ENCODE results near the gene PLA2G4A.

PLA2G4A gene

DNA sequence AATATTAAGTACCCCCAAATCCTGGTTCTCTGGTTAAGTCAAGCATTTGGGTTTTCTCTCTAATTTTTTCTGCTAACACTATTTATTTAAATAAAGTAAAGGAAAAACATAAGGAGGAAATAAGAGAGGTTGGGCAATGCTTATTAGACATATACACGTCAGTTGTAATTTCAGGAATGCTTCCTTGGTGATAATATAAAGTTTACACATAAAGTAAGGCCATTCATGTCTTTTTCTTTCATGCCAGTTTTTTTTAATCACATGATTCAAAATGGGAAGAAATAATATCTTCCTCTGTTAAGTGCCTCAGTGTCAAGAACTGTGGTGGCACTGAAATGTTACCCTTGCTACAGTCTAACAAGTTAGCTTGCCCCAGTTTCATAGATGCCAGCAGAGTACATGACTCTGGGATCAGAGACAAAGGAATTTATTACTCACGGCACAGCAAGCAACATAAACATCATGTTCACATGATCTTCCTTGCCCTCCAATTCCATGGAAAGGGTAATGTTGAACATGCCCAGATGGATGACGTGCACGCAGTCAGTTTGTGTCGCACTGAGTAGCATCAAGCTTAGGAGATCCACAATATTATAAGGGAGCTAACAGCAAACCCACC is 184.9 kb downstream of the PLA2G4A start:
- no peak for DNase-seq

DNA sequence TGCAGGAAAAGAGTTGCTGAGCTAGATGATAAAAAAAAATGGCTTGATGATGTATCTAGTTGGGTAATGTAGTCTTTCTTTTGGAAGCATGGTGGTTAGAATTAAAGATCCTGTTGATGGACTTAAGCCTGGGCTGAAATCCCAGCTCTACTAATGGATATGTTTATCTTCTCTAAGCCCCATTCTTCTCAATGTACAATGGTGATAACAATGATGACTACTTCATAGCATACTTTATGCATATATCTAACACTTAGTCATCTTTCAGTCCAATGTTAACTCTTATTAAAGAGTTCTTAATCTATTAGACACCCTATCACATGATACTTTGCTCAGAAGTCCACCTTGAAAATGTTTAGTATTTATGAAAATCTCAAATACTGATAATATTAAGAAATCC is 189.5 kb downstream of the PLA2G4A start:
- DNase-seq: no peak

DNA sequence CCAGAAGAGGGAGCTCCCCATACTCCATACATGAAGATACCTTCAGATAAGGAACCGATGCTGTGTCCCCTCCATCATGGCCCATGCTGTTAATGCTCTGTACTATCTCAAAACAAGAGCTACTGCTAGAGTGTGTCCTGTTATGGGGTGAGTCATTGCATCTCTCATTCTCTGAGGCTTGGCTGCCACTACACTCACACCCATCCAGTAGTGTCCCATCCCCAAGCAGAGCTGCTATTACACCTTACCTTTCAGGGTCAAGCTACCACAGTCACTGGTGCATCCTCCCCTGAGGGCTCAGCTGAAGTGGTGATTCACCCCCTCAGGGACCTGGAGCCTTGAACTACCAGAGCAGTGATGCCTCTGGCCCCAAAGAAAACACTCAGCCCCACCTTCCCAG is 198.5 kb downstream of the PLA2G4A start:
- DNase-seq: no peak

DNA sequence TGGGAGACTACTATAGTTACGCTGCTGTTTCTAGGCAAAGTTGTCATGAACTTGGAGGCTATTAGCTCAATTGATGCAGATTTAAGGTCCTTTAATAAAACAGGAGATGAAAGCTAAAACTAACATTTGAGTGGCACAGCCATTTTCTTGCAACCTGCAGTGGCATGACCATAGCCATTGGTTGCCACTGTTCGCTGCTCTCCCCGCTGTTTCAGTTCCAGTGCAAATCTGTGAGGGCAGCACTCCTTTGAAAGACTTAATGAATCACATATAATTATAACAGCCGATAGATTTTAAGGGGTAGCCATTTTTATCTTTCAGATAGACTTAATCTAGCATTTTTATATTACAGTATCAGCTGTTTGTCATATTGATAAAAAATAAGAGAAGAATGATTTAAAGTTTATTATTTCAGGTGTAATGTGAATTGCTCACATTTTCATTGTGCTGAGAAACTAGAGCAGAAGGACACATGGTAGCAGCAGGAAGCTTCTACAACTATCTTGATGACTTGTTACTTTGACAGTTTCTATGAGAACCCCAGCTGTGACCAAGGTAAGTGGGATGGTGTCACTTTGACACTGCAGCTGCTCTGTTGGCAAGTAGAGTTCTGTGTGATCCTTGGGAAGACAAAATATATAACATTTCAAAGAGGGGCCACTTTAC is 203.7 kb downstream of the PLA2G4A start:
- DNase-seq: no peak

DNA sequence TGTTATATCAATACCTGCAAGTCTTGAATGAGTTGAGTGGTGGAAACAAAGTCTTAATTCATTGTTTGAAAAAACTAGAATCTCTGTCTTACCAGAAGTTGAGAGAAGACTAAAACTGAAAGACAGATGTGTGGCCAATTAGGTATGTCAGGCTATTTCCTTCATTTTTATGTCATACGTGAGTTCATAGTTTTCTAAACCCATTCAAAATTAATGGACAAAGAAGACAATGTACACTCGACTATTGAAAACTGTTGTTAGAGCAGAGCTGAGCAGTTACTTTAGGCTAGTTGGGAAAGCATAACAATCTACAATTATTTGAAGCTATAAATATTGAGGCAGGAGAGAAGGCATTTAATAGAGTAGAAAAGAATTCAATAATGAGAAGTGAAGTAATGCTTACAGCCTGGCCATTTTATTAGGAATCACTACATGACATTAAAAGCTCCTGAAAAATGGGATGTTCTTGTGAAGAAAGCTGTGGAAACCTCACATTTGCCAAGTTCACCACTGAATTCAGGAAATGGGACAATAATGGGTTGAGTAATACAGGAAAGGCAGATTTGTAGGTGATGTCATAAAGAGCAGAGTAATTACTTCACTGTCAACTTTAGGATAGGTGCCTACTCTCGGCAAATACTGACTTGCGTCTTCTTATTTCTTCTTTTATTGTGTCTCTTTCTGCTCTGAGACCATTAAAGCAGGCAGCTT is 204.4 kb downstream of the PLA2G4A start:
- DNase-seq: no peak

DNA sequence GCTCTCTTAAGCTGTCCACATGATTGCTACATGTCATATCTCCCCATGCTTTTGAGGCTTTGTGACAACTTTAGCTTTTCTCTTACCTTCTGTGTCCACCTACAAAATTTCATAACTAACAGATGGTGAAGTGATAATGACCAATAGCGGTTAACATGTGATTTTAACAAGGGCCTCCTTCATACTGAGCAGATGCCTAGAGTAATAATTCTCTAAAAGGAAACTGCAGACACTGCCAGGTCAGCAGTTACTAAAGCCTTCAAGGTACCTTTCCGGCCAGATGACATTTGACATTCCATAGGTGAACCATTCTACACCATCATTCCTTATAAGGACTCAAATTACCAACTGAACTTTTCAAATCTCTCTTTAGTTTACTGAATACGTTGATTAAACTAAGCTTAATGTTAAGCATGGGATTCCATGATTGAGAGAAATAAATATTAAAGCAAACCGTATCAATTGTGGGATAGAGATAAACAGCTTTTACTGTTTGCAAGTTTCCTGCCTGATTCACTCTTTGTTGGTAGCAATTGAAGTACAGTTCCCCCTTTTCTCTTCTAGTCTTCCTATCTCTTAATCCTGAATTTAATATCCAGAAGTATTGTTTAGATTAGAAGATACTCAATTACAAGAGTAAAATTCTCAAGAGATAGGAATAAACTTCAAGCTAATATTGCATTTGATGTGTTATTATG is 205.1 kb downstream of the PLA2G4A start:
- DNase-seq: no peak

DNA sequence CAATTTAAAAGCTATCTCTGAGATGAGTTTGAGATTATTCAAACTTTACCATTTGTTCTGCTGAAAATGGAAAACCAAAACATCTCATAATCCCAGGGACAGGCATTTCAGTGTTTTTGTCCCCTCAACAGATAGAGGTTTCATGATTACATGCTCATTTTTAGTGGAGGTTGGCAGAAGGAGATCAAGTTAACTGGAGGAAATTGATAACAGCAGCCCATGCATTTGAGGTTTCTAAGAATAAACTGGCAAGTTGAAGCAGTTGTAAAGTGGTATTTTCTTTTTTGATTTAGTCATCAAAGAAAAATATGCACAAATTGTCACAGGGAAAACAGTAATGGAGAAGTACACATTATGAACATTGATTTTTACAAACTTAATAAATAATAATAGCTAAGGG is 205.8 kb downstream of the PLA2G4A start:
- no peak for DNase-seq

DNA sequence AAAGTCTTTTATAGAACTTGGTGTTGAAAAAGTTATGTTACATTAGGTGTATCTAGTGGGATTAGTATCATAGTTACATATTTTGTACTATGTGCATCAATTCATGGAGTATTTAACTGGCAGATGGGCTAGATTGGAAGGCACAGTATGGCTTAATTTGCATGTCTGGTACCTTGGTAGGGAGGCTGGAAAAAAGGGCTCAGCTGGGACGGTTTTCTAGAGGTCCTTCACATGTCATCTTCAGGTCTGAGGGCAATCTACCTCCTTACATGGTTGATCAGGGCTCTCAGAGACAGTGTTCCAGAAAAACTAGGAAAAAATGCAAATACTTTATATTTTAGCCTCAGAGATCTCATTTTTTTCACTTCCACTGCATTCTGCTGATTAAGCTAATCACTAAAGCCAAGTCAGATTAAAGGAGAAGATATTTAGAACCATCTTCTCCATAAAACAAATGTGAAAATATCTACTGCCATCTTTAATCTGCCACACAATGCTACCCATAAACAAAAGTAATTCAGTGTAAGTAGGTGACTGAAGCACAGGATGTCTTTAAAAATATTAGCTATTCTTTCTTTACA is 209.3 kb downstream of the PLA2G4A start:
- DNase-seq: no peak

Data from amygdala (tissue), 56 donors.